Astrocyte of the spinal cord (primary cell): ENCODE results near the gene ASTN2.

ENCODE experiments used
- DNase-seq: peaks from one replicate; pipeline ENCODE4 v3.0.0; 2011; ENCODE audit warnings: low read depth, low spot score
- H3K4me3 ChIP-seq: 2 replicates; pipeline ENCODE4 v1.5.1; 2011; ENCODE audit warnings: low read depth, mild to moderate bottlenecking, low read length, moderate library complexity
- CTCF ChIP-seq: IDR thresholded peaks from 2 replicates; pipeline ENCODE4 v1.5.1; 2012; ENCODE audit warnings: low read depth, mild to moderate bottlenecking, low read length, inconsistent platforms
- in situ Hi-C: cut with HindIII; loops from 2 replicates; pipeline ENCODE4 v1.10.0; 2017; ENCODE audit warnings: low sequenced_read_pairs

Gene ASTN2

GRCh38 chr9:116592970-116593369 lies 821.9 kb downstream of the ASTN2 start:
- no peak overlapping the region for H3K4me3 ChIP-seq
- TF ChIP-seq CTCF = no peak
- no peak for DNase-seq
- in situ Hi-C loops = no loop called here

- DNase-seq = peak; percentile 38
- peak; percentile 55 for TF ChIP-seq CTCF
- H3K4me3 ChIP-seq = no peak overlapping the region
- in situ Hi-C loops = no loop called here
These were observed 825.2 kb downstream of the ASTN2 start for GRCh38 chr9:116589392-116590354.

GRCh38 chr9:116587919-116588318 lies 826.9 kb downstream of the ASTN2 start:
- no peak overlapping the region for H3K4me3 ChIP-seq
- no peak for DNase-seq
- no peak for TF ChIP-seq CTCF
- in situ Hi-C loops = no loop called here

- no peak overlapping the region for H3K4me3 ChIP-seq
- TF ChIP-seq CTCF = no peak
- in situ Hi-C loops = no loop called here
These were observed 829.0 kb downstream of the ASTN2 start for GRCh38 chr9:116585896-116586295.

GRCh38 chr9:116585204-116585603 lies 829.7 kb downstream of the ASTN2 start:
- no peak for DNase-seq
- in situ Hi-C loops = no loop called here
- H3K4me3 ChIP-seq = no peak overlapping the region
- no peak for TF ChIP-seq CTCF

More at GRCh38 chr9:116585896-116586295, 829.0 kb downstream of the ASTN2 start:
- no peak for DNase-seq

- TF ChIP-seq CTCF = no peak
- no peak overlapping the region for H3K4me3 ChIP-seq
- DNase-seq = no peak
- in situ Hi-C loops = no loop called here
These were observed 834.0 kb downstream of the ASTN2 start for GRCh38 chr9:116580853-116581252.
